Measurements from ENCODE around the gene ARSI.

- TF ChIP-seq CTCF (IDR thresholded peaks at IDR 0.05) (no peak), POLR2A (IDR thresholded peaks at IDR 0.05) (no peak), POLR2AphosphoS5 (IDR thresholded peaks at IDR 0.05) (no peak)
These were observed 23.8 kb downstream of the ARSI start for GRCh38 chr5:150278916-150279315.
